Activated T-helper 1 cell treated with anti-CD3 and anti-CD28 coated beads, Interleukin-12 subunit alpha, Interleukin-12 subunit beta, Interleukin-2, Interleukin-4 antibody, amounts not matched to agents 30 ng/mL and 10 ng/mL and 1 ng/mL, durations not matched to agents 14 hours and 24 hours and 36 hours (primary cell): ENCODE results near the gene PLPPR3. TPM values are rescaled to one million over a fixed set of nuclear protein-coding genes. Genes with fewer than 3 reads are reported as not detected.

ENCODE experiments used
- DNase-seq: peaks from one replicate; pipeline ENCODE4 v3.0.0; 2021; ENCODE audit warnings: low spot score
- H3K27ac Mint-ChIP-seq: one replicate; pipeline ENCODE4 v1.8.0; 2021; ENCODE audit warnings: mild to moderate bottlenecking, mixed read lengths
- H3K27me3 Mint-ChIP-seq: one replicate; pipeline ENCODE4 v1.8.0; 2022; ENCODE audit warnings: mild to moderate bottlenecking, moderate library complexity, mixed read lengths; ENCODE audit not compliant: insufficient read depth
- H3K36me3 Mint-ChIP-seq: one replicate; pipeline ENCODE4 v1.8.0; 2021; ENCODE audit warnings: low read depth, mixed read lengths
- H3K4me1 Mint-ChIP-seq: one replicate; pipeline ENCODE4 v1.8.0; 2021; ENCODE audit warnings: low read depth, mixed read lengths
- H3K4me3 Mint-ChIP-seq: one replicate; pipeline ENCODE4 v1.8.0; 2021; ENCODE audit warnings: mild to moderate bottlenecking, moderate library complexity, mixed read lengths
- H3K9me3 Mint-ChIP-seq: one replicate; pipeline ENCODE4 v1.8.0; 2021; ENCODE audit warnings: mixed read lengths
- intact Hi-C: fragments of 100-400 bp; cut with micrococcal nuclease; formaldehyde crosslinking; loops from one replicate; pipeline ENCODE4 v1.15.1; 2024
- total RNA-seq: library from RNA; stranded (reverse); gene quantifications from 2 replicates; pipeline ENCODE4 v1.2.3, GENCODE V29; 2022

The PLPPR3 gene
- total RNA-seq, 1 donor from 2014 or later, result not detected

DNA sequence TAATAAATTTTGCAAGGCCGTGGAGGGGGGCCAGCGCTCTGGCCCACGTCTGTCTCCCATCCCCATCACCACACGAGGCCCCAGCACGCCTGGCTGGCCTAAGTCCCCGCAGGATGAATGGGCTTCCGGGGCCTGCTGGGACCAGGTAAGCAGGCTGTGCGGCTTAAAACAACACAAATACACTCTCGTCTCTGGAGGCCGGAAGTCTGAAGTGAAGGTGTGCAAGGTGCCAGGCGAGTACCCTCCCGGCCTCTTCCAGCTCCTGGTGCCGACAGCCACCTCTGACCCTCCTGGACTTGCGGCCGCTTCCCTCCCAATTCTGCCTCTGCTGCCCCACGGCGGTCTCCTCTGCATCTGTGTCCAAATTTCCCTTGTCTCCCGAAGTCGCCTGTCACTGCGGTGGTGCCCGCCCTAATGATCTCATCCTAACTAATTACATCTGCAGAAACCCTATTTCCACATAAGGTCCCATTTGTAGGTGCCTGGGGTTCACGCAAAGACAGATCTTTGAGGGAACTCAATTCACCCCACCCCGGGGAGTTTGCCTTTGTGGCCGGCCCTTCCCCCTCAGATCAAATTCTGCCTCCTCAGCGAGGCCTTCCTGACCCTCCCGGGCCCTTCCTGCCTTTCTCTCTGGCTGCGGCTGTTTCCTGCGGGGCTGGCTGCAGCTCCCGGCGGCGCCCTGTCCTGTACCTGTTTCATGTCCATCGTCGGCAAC, 32.6 kb downstream of the PLPPR3 start:
- Mint-ChIP-seq H3K36me3 (no peaks in the 10 kb centered on the region), H3K4me1 (no peaks in the 10 kb centered on the region), H3K27me3 (peaks cover 10% of the 10 kb centered on the region), H3K4me3 (no peak overlapping the region), H3K27ac (peak overlapping the region; percentile 48), H3K9me3 (no peaks in the 10 kb centered on the region)
- DNase-seq, result no peak
- intact Hi-C loops, result no loop called here

- Mint-ChIP-seq H3K27ac (no peak overlapping the region), H3K9me3 (no peaks in the 10 kb centered on the region), H3K4me3 (no peak overlapping the region), H3K4me1 (no peaks in the 10 kb centered on the region), H3K27me3 (peaks cover 10% of the 10 kb centered on the region), H3K36me3 (no peaks in the 10 kb centered on the region)
- DNase-seq, result no peak
- intact Hi-C loops, result no loop called here
Observed at GRCh38 chr19:788686-788982, 33.1 kb downstream of the PLPPR3 start.

GRCh38 chr19:787536-787935, 34.2 kb downstream of the PLPPR3 start:
- Mint-ChIP-seq H3K27ac (no peak overlapping the region), H3K4me3 (no peak overlapping the region), H3K36me3 (no peaks in the 10 kb centered on the region), H3K27me3 (peaks cover 10% of the 10 kb centered on the region), H3K4me1 (no peaks in the 10 kb centered on the region), H3K9me3 (no peaks in the 10 kb centered on the region)
- intact Hi-C loops, result no loop called here
- no peak for DNase-seq

DNA sequence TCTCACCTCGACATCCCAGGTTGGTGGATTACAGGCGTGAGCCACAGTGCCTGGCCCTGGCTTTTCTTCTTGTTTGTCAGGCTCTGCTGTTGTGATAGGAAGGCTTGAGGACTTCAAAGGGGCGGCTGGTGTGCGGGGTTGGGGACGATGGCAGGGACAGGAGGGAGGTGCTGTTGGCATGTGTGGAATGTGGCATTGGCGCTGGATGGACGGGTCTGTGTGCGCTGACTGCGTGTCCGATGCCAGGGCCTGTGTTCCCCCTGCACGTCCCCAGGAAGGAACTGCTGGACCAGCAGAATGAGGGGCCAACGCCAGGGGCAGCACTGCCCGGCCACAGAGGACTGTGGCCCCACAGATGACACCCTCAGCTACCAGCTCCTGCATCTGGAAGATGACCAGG, 37.2 kb downstream of the PLPPR3 start:
- intact Hi-C loops, result no loop called here
- no peak for DNase-seq
- Mint-ChIP-seq H3K4me3 (no peak overlapping the region), H3K27ac (no peak overlapping the region), H3K36me3 (no peaks in the 10 kb centered on the region), H3K4me1 (no peaks in the 10 kb centered on the region), H3K9me3 (no peaks in the 10 kb centered on the region), H3K27me3 (peaks cover 5% of the 10 kb centered on the region)

DNA sequence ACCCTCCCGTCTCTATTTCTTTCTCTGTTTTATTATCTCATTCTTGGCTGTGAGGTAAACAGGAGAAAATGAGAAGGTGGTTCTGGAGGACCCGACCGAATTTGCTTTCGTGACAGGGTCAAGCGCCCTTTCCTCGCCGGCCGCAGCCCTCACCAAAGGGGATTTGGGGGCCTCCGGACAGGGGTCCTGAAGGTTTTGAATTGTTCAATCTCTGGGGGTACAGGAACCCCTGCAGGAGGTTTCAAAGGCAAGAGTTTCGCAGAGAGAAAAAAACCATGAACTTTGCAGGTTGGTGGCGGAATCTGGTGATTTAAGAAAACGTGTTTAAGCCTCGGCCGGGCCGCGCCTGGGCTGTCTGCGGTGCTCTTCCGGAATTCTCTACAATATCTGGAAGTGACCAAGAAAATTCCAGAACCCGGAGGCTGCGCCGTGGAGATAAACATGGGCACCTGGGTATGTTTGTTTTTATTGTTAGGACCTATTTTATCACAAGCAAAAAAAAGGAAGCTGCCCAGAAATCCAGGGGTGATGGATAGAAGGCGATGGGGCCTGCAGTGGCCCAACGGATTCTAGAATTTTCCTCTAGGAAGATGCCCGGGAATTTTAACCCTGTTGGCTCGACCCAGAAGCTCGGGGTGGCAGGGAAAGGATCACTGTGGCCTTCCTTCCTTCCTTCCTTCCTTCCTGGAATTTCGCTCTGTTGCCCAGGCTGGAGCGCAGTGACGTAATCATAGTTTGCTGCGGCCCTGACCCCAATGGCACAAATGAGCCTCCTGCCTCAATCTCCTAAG, 38.7 kb downstream of the PLPPR3 start:
- no peak for DNase-seq
- no peaks in the 10 kb centered on the region for H3K9me3 Mint-ChIP-seq
- H3K4me3 Mint-ChIP-seq, result no peak overlapping the region
- no peaks in the 10 kb centered on the region for H3K36me3 Mint-ChIP-seq
- H3K27me3 Mint-ChIP-seq, result peaks cover 3% of the 10 kb centered on the region
- H3K4me1 Mint-ChIP-seq, result no peaks in the 10 kb centered on the region
- no peak overlapping the region for H3K27ac Mint-ChIP-seq
- intact Hi-C loops, result no loop called here

DNA sequence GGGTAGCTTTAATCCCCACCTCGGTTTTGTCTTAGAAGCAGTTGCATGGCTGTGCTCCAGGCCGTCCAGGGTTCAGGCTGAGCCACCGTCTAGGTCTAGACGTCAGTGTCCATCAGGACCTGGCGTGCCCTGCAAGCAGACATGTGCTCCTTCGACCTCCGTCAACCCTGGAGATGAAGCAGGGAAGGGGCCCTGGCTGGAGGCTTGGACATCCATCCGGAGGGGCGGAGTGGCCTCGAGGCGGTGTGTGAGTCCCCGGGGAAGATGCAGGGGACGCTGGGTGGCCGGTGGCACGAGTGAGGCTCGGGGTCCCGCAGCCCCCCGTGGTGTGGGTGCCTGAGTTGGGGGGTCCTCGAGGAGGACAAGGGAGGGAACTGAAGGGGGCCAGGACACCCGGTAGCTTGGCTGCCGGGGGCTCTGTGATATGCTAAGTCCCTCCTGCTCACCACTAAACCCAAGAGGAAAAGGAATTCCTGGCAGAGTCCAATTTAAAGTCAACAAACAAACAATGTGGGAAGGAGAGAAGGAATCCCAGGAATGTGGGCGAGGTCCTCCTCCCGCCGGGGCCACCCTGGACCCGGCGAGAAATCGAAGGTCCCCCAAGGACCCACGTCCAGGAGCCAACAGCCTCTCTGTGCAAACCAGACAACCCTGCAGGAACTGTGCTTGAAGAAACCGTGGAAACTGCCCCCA, 39.4 kb downstream of the PLPPR3 start:
- Mint-ChIP-seq H3K27me3 (peaks cover 3% of the 10 kb centered on the region), H3K36me3 (no peaks in the 10 kb centered on the region), H3K9me3 (no peaks in the 10 kb centered on the region), H3K27ac (no peak overlapping the region), H3K4me1 (no peaks in the 10 kb centered on the region), H3K4me3 (no peak overlapping the region)
- intact Hi-C loops, result no loop called here
- no peak for DNase-seq

GRCh38 chr19:781800-782184, 40.0 kb downstream of the PLPPR3 start:
- Mint-ChIP-seq H3K4me1 (no peaks in the 10 kb centered on the region), H3K27me3 (peaks cover 3% of the 10 kb centered on the region), H3K4me3 (no peak overlapping the region), H3K9me3 (no peaks in the 10 kb centered on the region), H3K27ac (no peak overlapping the region), H3K36me3 (no peaks in the 10 kb centered on the region)
- intact Hi-C loops, result no loop called here
- DNase-seq, result no peak

DNA sequence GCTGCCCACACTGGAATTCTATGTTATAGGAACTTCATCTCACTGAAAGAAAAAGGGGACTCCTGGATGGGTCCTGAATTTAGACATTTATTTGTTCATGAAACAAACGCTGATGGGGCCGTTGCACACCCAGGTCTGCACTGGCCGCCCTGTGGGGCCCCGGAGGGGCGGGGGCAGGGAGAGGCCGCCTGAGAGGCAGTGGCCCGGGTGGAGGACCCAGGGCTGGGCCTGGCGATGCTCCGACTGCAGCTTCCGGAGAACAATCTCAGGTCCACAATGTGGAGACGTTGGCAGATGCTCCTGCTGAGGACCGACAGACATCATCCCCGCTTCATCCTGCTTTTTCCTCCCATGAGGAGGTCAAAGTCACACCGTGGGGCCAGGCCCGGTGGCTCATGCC, 40.8 kb downstream of the PLPPR3 start:
- Mint-ChIP-seq H3K36me3 (no peaks in the 10 kb centered on the region), H3K27me3 (peaks cover 3% of the 10 kb centered on the region), H3K9me3 (no peaks in the 10 kb centered on the region), H3K4me1 (no peaks in the 10 kb centered on the region), H3K27ac (no peak overlapping the region), H3K4me3 (no peak overlapping the region)
- DNase-seq, result no peak
- intact Hi-C loops, result no loop called here

GRCh38 chr19:778910-779653, 42.7 kb downstream of the PLPPR3 start:
- no peak overlapping the region for H3K4me3 Mint-ChIP-seq
- peaks cover 3% of the 10 kb centered on the region for H3K27me3 Mint-ChIP-seq
- no peaks in the 10 kb centered on the region for H3K9me3 Mint-ChIP-seq
- no peak for DNase-seq
- H3K4me1 Mint-ChIP-seq, result no peaks in the 10 kb centered on the region
- intact Hi-C loops, result no loop called here
- H3K27ac Mint-ChIP-seq, result no peak overlapping the region
- H3K36me3 Mint-ChIP-seq, result no peaks in the 10 kb centered on the region

GRCh38 chr19:776549-776948, 45.2 kb downstream of the PLPPR3 start:
- Mint-ChIP-seq H3K27ac (no peak overlapping the region), H3K27me3 (peaks cover 6% of the 10 kb centered on the region), H3K9me3 (no peaks in the 10 kb centered on the region), H3K36me3 (no peaks in the 10 kb centered on the region), H3K4me3 (no peak overlapping the region), H3K4me1 (no peaks in the 10 kb centered on the region)
- intact Hi-C loops, result no loop called here
- DNase-seq, result no peak

GRCh38 chr19:772730-773436, 48.9 kb downstream of the PLPPR3 start:
- Mint-ChIP-seq H3K27ac (no peak overlapping the region), H3K4me1 (peaks cover 5% of the 10 kb centered on the region), H3K27me3 (peaks cover 6% of the 10 kb centered on the region), H3K4me3 (no peak overlapping the region), H3K9me3 (no peaks in the 10 kb centered on the region), H3K36me3 (no peaks in the 10 kb centered on the region)
- no peak for DNase-seq
- intact Hi-C loops, result loop anchor here (5.0 kb wide), 1 partner anchor 89 kb away; no protein-coding TSS in a partner anchor

DNA sequence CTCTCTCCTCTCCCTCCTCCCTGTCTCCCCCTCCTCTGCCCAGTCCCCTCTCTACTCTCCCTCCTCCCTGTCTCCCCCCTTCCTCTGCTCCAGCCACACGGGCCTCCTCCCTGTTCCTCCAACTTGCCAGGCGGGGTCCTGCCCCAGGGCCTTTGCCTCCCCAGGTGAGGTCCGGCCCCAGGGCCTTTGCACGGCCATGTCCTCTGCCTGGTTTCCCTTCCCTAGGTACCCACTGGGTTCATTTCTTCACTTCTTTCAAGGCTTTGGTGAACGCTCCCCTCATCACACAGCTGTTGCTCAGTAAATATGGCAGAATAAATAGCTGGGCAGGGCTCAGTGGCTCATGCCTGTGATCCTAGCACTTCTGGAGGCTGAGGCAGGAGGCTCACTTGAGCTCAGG, 49.7 kb downstream of the PLPPR3 start:
- peaks cover 5% of the 10 kb centered on the region for H3K4me1 Mint-ChIP-seq
- H3K36me3 Mint-ChIP-seq, result no peaks in the 10 kb centered on the region
- H3K9me3 Mint-ChIP-seq, result no peaks in the 10 kb centered on the region
- intact Hi-C loops, result loop anchor here (5.0 kb wide), 1 partner anchor 90 kb away; no protein-coding TSS in a partner anchor
- DNase-seq, result no peak
- H3K27me3 Mint-ChIP-seq, result peaks cover 6% of the 10 kb centered on the region
- no peak overlapping the region for H3K27ac Mint-ChIP-seq
- H3K4me3 Mint-ChIP-seq, result no peak overlapping the region
